ENCODE results near the gene GRIN2D. TPM values are rescaled to one million over a fixed set of nuclear protein-coding genes. Genes with fewer than 3 reads are reported as not detected.

Gene GRIN2D
- polyA plus RNA-seq, 1 of the 3 experiments (the other 2 are of a cell fraction), result 0.92 TPM

- H2AFZ ChIP-seq (ENCODE audit: low read depth), result no peak overlapping the region
- ChIA-PET CTCF (interaction anchor here (1.6 kb wide), 1 partner anchor 72 kb away, joined by 4 read pairs; no protein-coding TSS in a partner anchor), POLR2A (interaction anchor here (0.6 to 0.9 kb wide), 2 partner anchors 58 to 1571 kb away, joined by 3 to 4 read pairs; no protein-coding TSS in a partner anchor)
- H3K4me1 ChIP-seq (ENCODE audit: control insufficient read depth in 1 of 2, insufficient read depth in 2 of 2, low read depth in 1 of 2, low read length in 1 of 2), result no peaks in the 10 kb centered on the region; a peak in 1 of 4 replicates
- no peaks in the 10 kb centered on the region for H3K27me3 ChIP-seq (ENCODE audit: insufficient read depth)
- no peaks in the 10 kb centered on the region for H3K9me3 ChIP-seq
- no peaks in the 10 kb centered on the region for H3K79me2 ChIP-seq (ENCODE audit: insufficient read depth)
- no peak overlapping the region for H3K4me2 ChIP-seq
- H3F3A ChIP-seq (replicated peaks; ENCODE audit: insufficient read depth), result peaks cover 8% of the 10 kb centered on the region
- no peak overlapping the region for H3K27ac ChIP-seq (ENCODE audit: low read depth in 2 of 2, low read length in 1 of 2)
- no peaks in the 10 kb centered on the region for H4K20me1 ChIP-seq (ENCODE audit: insufficient read depth)
- H3K9me2 ChIP-seq, result no peaks in the 10 kb centered on the region
- no peak overlapping the region for H3K9ac ChIP-seq
- no peak for DNase-seq
- H3K4me3 ChIP-seq (ENCODE audit: low read depth in 2 of 2, low read length in 1 of 2), result no peak overlapping the region
- TF ChIP-seq NRF1 (IDR thresholded peaks at IDR 0.05; ENCODE audit: low read depth, low read length), result no peak
- no peak for TF ChIP-seq ELF1 (IDR thresholded peaks at IDR 0.05)
- no peak for TF ChIP-seq PBX3 (IDR thresholded peaks at IDR 0.05)
- TF ChIP-seq GABPA (IDR thresholded peaks at IDR 0.05; ENCODE audit: low read depth), result no peak
- no peaks in the 10 kb centered on the region for H3K36me3 ChIP-seq (replicated peaks in 1 of 2; ENCODE audit: control insufficient read depth in 1 of 2, insufficient read depth in 2 of 2, low read length in 1 of 2)
- WGBS (ENCODE audit: low lambda C conversion rate), result 93% methylated on average over 4 of the region's 6 CpGs
Measured at GRCh38 chr19:48418317-48419064, 25.0 kb downstream of the GRIN2D start.

- ChIA-PET POLR2A (interaction anchor here (0.9 kb wide), 1 partner anchor 1572 kb away, joined by 3 read pairs; no protein-coding TSS in a partner anchor), CTCF (interaction anchor here (1.2 to 1.6 kb wide), 2 partner anchors 20 to 71 kb away, joined by 3 to 4 read pairs; no protein-coding TSS in a partner anchor)
- TF ChIP-seq ZBTB33 (IDR thresholded peaks at IDR 0.05; ENCODE audit: borderline replicate concordance, low read depth) (peak; percentile 39; the same call in 1 of the 2 replicates), CHD2 (IDR thresholded peaks at IDR 0.05; ENCODE audit: low read length, partially characterized antibody) (peak; percentile 90), RFX5 (IDR thresholded peaks at IDR 0.05; ENCODE audit: low read length) (no peak)
- Histone ChIP-seq H3K9me2 (no peaks in the 10 kb centered on the region), H2AFZ (ENCODE audit: low read depth) (no peak overlapping the region), H3K4me2 (no peak overlapping the region), H3K4me1 (ENCODE audit: control insufficient read depth in 1 of 2, insufficient read depth in 2 of 2, low read depth in 1 of 2, low read length in 1 of 2) (no peaks in the 10 kb centered on the region; a peak in 2 of 4 replicates), H3K9me3 (no peaks in the 10 kb centered on the region), H3K27ac (ENCODE audit: low read depth in 2 of 2, low read length in 1 of 2) (no peak overlapping the region), H3K9ac (no peak overlapping the region), H3K36me3 (replicated peaks in 1 of 2; ENCODE audit: control insufficient read depth in 1 of 2, insufficient read depth in 2 of 2, low read length in 1 of 2) (no peaks in the 10 kb centered on the region), H3F3A (replicated peaks; ENCODE audit: insufficient read depth) (peaks cover 9% of the 10 kb centered on the region), H3K4me3 (ENCODE audit: low read depth in 2 of 2, low read length in 1 of 2) (no peak overlapping the region), H3K79me2 (ENCODE audit: insufficient read depth) (no peaks in the 10 kb centered on the region), H3K27me3 (ENCODE audit: insufficient read depth) (no peaks in the 10 kb centered on the region), H4K20me1 (ENCODE audit: insufficient read depth) (no peaks in the 10 kb centered on the region)
- 80% methylated on average over 31 of the region's 31 CpGs for WGBS (ENCODE audit: low lambda C conversion rate)
- DNase-seq, result peak; percentile 87
Measured at GRCh38 chr19:48419158-48419920, 25.9 kb downstream of the GRIN2D start.
